ENCODE results near the gene DNAJB11.

Gene DNAJB11

DNA sequence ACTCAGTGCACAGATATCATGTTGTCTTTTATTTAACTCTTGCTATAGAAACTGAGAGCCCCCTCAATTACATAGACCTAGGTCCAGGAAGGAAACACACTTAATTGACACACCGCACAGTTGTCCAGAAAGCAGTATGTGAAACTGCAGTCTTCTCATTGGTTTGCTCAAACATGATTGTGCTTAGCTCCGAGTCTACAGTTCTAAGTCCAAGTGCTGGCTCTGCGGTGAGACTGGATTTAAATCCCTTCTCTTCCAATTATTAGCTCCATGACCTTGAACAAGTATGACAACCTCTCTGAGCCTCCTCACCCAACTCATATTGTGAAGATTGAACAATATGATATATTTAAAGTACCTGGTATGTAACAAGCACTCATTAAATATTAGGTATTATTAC, 23.3 kb downstream of the DNAJB11 start:
- no peak overlapping the region for H2AFZ ChIP-seq (ENCODE audit: low read depth, low read length, severe bottlenecking)
- no peak overlapping the region for H3K4me2 ChIP-seq (ENCODE audit: low read depth, low read length, poor library complexity, severe bottlenecking)
- no peaks in the 10 kb centered on the region for H3K27me3 ChIP-seq (ENCODE audit: low read length)
- H3K79me2 ChIP-seq (ENCODE audit: insufficient read depth, low read length) = no peaks in the 10 kb centered on the region
- H4K20me1 ChIP-seq (ENCODE audit: low read depth, low read length) = no peaks in the 10 kb centered on the region
- no peaks in the 10 kb centered on the region for H3K9me3 ChIP-seq (ENCODE audit: insufficient read depth, low read length)
- no peak for TF ChIP-seq EZH2phosphoT487 (conservative IDR thresholded peaks at IDR 0.05; ENCODE audit: low read length)
- TF ChIP-seq, protein P1, sequence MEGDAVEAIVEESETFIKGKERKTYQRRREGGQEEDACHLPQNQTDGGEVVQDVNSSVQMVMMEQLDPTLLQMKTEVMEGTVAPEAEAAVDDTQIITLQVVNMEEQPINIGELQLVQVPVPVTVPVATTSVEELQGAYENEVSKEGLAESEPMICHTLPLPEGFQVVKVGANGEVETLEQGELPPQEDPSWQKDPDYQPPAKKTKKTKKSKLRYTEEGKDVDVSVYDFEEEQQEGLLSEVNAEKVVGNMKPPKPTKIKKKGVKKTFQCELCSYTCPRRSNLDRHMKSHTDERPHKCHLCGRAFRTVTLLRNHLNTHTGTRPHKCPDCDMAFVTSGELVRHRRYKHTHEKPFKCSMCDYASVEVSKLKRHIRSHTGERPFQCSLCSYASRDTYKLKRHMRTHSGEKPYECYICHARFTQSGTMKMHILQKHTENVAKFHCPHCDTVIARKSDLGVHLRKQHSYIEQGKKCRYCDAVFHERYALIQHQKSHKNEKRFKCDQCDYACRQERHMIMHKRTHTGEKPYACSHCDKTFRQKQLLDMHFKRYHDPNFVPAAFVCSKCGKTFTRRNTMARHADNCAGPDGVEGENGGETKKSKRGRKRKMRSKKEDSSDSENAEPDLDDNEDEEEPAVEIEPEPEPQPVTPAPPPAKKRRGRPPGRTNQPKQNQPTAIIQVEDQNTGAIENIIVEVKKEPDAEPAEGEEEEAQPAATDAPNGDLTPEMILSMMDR (IDR thresholded peaks at IDR 0.05; ENCODE audit: insufficient read depth, low read length, poor library complexity, severe bottlenecking) = no peak
- no peaks in the 10 kb centered on the region for H3K36me3 ChIP-seq (ENCODE audit: low read length)
- H3F3A ChIP-seq (ENCODE audit: insufficient read depth) = no peaks in the 10 kb centered on the region
- H3K27ac ChIP-seq (ENCODE audit: low read depth, low read length) = no peak overlapping the region
- H3K9me2 ChIP-seq (replicated peaks; ENCODE audit: insufficient read depth, low read length) = no peaks in the 10 kb centered on the region
- no peak overlapping the region for H3K4me3 ChIP-seq (ENCODE audit: insufficient read depth, low read length, poor library complexity, severe bottlenecking)
- H3K9ac ChIP-seq (ENCODE audit: low read length) = no peak overlapping the region

DNA sequence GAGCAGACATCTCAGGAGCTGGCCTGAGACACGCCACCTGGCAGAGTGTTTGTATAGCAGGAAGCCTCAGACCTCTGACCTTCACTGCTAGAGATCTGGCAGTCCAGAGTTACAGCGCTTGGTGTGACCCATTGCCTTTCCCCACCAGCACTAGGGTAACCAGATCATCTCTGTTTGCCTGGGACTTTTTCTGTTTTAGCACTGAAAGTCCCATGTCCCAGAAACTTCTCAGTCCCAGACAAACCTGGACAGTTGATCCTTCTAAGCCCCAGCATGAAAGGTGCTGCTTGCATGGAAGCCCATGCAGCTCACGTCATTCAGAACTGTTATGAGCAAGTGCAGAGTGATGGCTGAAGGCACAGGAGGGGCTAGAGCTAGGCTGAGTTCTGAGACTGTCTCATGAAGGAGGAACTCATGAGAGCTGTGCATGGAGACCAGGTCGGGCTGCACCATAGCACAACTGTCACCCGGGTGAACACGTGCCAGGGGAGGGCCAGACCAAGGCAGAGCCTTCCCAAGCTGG, 24.1 kb downstream of the DNAJB11 start:
- TF ChIP-seq EZH2phosphoT487 (conservative IDR thresholded peaks at IDR 0.05; ENCODE audit: low read length) = no peak
- TF ChIP-seq, protein P1 (IDR thresholded peaks at IDR 0.05; ENCODE audit: insufficient read depth, low read length, poor library complexity, severe bottlenecking) = no peak
- no peak overlapping the region for H3K4me3 ChIP-seq (ENCODE audit: insufficient read depth, low read length, poor library complexity, severe bottlenecking)
- no peaks in the 10 kb centered on the region for H3K9me3 ChIP-seq (ENCODE audit: insufficient read depth, low read length)
- H3K9ac ChIP-seq (ENCODE audit: low read length) = no peak overlapping the region
- H3K27me3 ChIP-seq (ENCODE audit: low read length) = no peaks in the 10 kb centered on the region
- no peak overlapping the region for H3K27ac ChIP-seq (ENCODE audit: low read depth, low read length)
- no peaks in the 10 kb centered on the region for H3F3A ChIP-seq (ENCODE audit: insufficient read depth)
- no peaks in the 10 kb centered on the region for H3K36me3 ChIP-seq (ENCODE audit: low read length)
- H4K20me1 ChIP-seq (ENCODE audit: low read depth, low read length) = no peaks in the 10 kb centered on the region
- H3K79me2 ChIP-seq (ENCODE audit: insufficient read depth, low read length) = no peaks in the 10 kb centered on the region
- H2AFZ ChIP-seq (ENCODE audit: low read depth, low read length, severe bottlenecking) = no peak overlapping the region
- no peak overlapping the region for H3K4me2 ChIP-seq (ENCODE audit: low read depth, low read length, poor library complexity, severe bottlenecking)
- no peaks in the 10 kb centered on the region for H3K9me2 ChIP-seq (replicated peaks; ENCODE audit: insufficient read depth, low read length)

DNA sequence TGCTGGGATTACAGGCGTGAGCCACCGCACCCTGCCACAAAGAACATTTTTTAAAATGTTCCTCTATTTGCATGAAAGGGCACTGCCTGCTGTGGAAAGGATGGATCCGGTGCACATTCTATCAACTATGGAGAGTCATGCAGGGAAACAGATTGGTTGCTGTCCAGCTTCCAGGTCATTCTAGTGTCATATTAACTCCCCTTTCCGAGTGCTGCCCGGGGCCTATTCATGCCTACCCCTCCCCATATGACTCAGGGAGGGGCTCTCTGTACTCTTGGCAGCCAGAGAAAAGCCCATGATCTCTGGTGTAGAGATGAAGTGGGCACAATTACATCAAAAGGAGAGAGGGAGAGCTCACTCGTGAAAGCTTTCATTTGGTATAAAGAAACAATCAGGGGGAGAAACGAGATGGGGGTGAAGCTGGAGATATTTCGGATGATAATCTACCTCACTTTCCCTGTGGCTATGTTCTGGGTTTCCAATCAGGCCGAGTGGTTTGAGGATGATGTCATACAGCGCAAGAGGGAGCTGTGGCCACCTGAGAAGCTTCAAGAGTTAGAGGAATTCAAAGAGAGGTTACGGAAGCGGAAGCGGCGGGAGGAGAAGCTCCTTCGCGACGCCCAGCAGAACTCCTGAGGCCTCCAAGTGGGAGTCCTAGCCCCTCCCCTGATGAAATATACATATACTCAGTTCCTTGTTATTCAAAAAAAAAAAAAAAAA, 26.2 kb downstream of the DNAJB11 start:
- no peak overlapping the region for H2AFZ ChIP-seq (ENCODE audit: low read depth, low read length, severe bottlenecking)
- H3K4me2 ChIP-seq (ENCODE audit: low read depth, low read length, poor library complexity, severe bottlenecking) = no peak overlapping the region

More for the DNA sequence above, 26.2 kb downstream of the DNAJB11 start:
- Histone ChIP-seq H3K9ac (ENCODE audit: low read length) (no peak overlapping the region), H3K4me3 (ENCODE audit: insufficient read depth, low read length, poor library complexity, severe bottlenecking) (no peak overlapping the region), H3K36me3 (ENCODE audit: low read length) (no peaks in the 10 kb centered on the region), H3K9me3 (ENCODE audit: insufficient read depth, low read length) (no peaks in the 10 kb centered on the region), H3K9me2 (replicated peaks; ENCODE audit: insufficient read depth, low read length) (no peaks in the 10 kb centered on the region), H4K20me1 (ENCODE audit: low read depth, low read length) (no peaks in the 10 kb centered on the region), H3K79me2 (ENCODE audit: insufficient read depth, low read length) (no peaks in the 10 kb centered on the region), H3K27me3 (ENCODE audit: low read length) (no peaks in the 10 kb centered on the region), H3K27ac (ENCODE audit: low read depth, low read length) (no peak overlapping the region), H3F3A (ENCODE audit: insufficient read depth) (no peaks in the 10 kb centered on the region)
- no peak for TF ChIP-seq EZH2phosphoT487 (conservative IDR thresholded peaks at IDR 0.05; ENCODE audit: low read length)
- TF ChIP-seq, protein P1 (IDR thresholded peaks at IDR 0.05; ENCODE audit: insufficient read depth, low read length, poor library complexity, severe bottlenecking) = no peak

Measured in SU-DHL-6 (cell line).